Activated B cell treated with CpG ODN at 0.5 μM for 24 hours (primary cell): Measurements from ENCODE around the gene CTU2. TPM values are rescaled to one million over a fixed set of nuclear protein-coding genes. Genes with fewer than 3 reads are reported as not detected.

Source experiments
- ATAC-seq: fragments of 200-7000 bp; cut with Tn5 transposase; one replicate; pipeline ENCODE4 v1.10.0; 2021; ENCODE audit warnings: low read depth, mild to moderate bottlenecking, moderate library complexity
- CTCF ChIA-PET: fragments of 350-600 bp; sonication (Branson Sonifier 250); formaldehyde crosslinking; loops from one replicate; lab custom pipeline; 2021; ENCODE audit warnings: antibody characterized with exemption; lab: Charles Lee
- POLR2A ChIA-PET: fragments of 350-600 bp; sonication (Branson Sonifier 250); formaldehyde crosslinking; loops from one replicate; lab custom pipeline; 2021; ENCODE audit warnings: antibody characterized with exemption; lab: Charles Lee
- DNase-seq: peaks from one replicate; pipeline ENCODE4 v3.0.0; 2022
- H3K27ac Mint-ChIP-seq: one replicate; pipeline ENCODE4 v1.8.0; 2020; ENCODE audit warnings: mixed read lengths
- H3K27me3 Mint-ChIP-seq: one replicate; pipeline ENCODE4 v1.8.0; 2021; ENCODE audit warnings: mixed read lengths
- H3K36me3 Mint-ChIP-seq: one replicate; pipeline ENCODE4 v1.8.0; 2021; ENCODE audit warnings: low read depth, mixed read lengths
- H3K4me1 Mint-ChIP-seq: one replicate; pipeline ENCODE4 v1.8.0; 2021; ENCODE audit warnings: mixed read lengths
- H3K4me3 Mint-ChIP-seq: one replicate; pipeline ENCODE4 v1.8.0; 2020; ENCODE audit warnings: mild to moderate bottlenecking, mixed read lengths
- H3K9me3 Mint-ChIP-seq: one replicate; pipeline ENCODE4 v1.8.0; 2020; ENCODE audit warnings: mixed read lengths
- CTCF ChIP-seq: fragments of 200-600 bp; IDR thresholded peaks from one replicate; pipeline ENCODE4 v1.8.0; 2022; ENCODE audit warnings: antibody characterized with exemption, mild to moderate bottlenecking
- intact Hi-C: fragments of 100-400 bp; cut with micrococcal nuclease; formaldehyde crosslinking; loops from one replicate; pipeline ENCODE4 v1.15.1; 2024
- total RNA-seq: library from RNA; stranded (reverse); gene quantifications from 2 replicates; pipeline ENCODE4 v1.2.3, GENCODE V29; 2022

CTU2 gene
- total RNA-seq, 1 donor from 2014 or later, result 36.7 TPM

GRCh38 chr16:88761830-88762229 is 55.5 kb downstream of the CTU2 start:
- ATAC-seq, result no peak
- CTCF ChIA-PET, result no interaction called here

DNA sequence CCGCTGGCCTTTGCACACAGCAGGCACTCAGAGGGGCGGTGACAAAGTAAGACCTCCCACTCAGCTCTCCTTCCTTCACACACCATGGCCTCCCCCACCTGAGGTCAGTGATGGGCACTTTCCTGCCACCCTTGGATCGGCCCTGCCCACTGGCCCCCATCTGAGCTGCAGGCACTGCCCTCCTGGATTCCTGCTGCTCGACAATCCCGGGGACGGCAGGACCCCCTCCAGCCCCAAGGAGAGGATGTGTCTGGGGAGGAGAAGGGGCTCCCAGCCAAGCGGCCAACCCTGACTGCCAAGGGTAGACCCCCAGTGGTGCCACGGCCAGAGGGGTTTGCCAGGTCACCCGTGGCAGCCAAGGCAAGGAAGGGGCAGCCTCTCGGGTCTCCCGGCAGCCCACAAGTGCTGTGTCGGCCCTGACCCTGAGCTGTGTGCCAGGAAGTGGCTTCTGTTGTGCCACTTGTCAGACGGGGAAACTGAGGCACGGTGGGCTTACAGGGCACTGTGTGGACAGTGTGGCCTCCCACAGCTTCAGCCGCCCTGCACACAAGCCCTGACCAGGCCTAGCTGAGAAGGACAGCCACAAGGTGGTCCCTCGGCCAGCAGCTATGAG is 56.1 kb downstream of the CTU2 start:
- intact Hi-C loops, result no loop called here
- no peak for TF ChIP-seq CTCF

More at GRCh38 chr16:88761830-88762229, 55.5 kb downstream of the CTU2 start:
- no peak for TF ChIP-seq CTCF
- no peak overlapping the region for H3K4me3 Mint-ChIP-seq
- H3K4me1 Mint-ChIP-seq, result peaks cover 31% of the 10 kb centered on the region
- H3K9me3 Mint-ChIP-seq, result no peaks in the 10 kb centered on the region
- H3K27ac Mint-ChIP-seq, result no peak overlapping the region
- peaks cover 10% of the 10 kb centered on the region for H3K36me3 Mint-ChIP-seq
- POLR2A ChIA-PET, result interaction anchor here (0.5 to 0.6 kb wide), 2 partner anchors 150 to 420 kb away, joined by 3 read pairs; no protein-coding TSS in a partner anchor
- DNase-seq, result no peak
- intact Hi-C loops, result no loop called here
- no peaks in the 10 kb centered on the region for H3K27me3 Mint-ChIP-seq

GRCh38 chr16:88762941-88763340 is 56.6 kb downstream of the CTU2 start:
- POLR2A ChIA-PET, result no interaction called here

More for the DNA sequence above, 56.1 kb downstream of the CTU2 start:
- peaks cover 10% of the 10 kb centered on the region for H3K36me3 Mint-ChIP-seq
- H3K4me3 Mint-ChIP-seq, result no peak overlapping the region
- CTCF ChIA-PET, result interaction anchor here (1.1 kb wide), 1 partner anchor 13 kb away, joined by 3 read pairs; no protein-coding TSS in a partner anchor
- no peaks in the 10 kb centered on the region for H3K9me3 Mint-ChIP-seq
- H3K4me1 Mint-ChIP-seq, result peaks cover 36% of the 10 kb centered on the region
- H3K27me3 Mint-ChIP-seq, result no peaks in the 10 kb centered on the region
- no peak overlapping the region for H3K27ac Mint-ChIP-seq
- DNase-seq (no peak), ATAC-seq (no peak)
- POLR2A ChIA-PET, result interaction anchor here (0.5 to 0.6 kb wide), 2 partner anchors 149 to 419 kb away, joined by 3 read pairs; no protein-coding TSS in a partner anchor

DNA sequence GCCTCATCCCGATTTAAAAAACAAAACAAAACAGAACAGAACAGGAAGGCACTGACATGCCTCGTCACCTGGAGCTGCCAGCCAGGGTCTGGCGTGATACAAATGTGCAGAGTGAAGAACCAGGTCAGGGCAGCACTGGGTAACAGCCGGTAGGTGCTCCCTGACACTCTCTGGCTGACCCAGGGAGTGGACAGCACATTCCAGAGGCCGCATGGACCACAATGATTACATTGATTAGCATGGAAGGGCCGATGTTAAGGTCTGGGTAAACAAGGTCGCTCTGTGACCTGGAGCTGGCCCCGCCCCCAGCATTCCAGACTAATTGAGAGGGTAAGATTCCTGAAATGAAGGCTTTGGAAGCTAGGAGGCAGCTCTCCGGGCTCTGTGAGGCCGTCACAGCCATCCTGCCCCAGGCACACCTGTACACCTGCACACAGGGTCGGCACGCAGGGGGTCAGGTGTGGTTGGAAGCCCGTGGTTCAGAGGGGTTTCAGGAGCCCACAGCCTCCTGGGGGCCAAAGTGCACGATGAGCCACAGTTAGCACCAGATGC is 57.3 kb downstream of the CTU2 start:
- POLR2A ChIA-PET, result no interaction called here
- Mint-ChIP-seq H3K4me3 (no peak overlapping the region), H3K27ac (no peak overlapping the region), H3K9me3 (no peaks in the 10 kb centered on the region), H3K4me1 (peaks cover 39% of the 10 kb centered on the region), H3K36me3 (peaks cover 8% of the 10 kb centered on the region), H3K27me3 (no peaks in the 10 kb centered on the region)
- CTCF ChIA-PET, result interaction anchor here (1.1 to 1.6 kb wide), 2 partner anchors 15 to 26 kb away, joined by 3 to 7 read pairs; no protein-coding TSS in a partner anchor
- no peak for TF ChIP-seq CTCF
- DNase-seq, result no peak
- intact Hi-C loops, result no loop called here
- no peak for ATAC-seq

More at GRCh38 chr16:88762941-88763340, 56.6 kb downstream of the CTU2 start:
- intact Hi-C loops, result no loop called here
- Mint-ChIP-seq H3K27ac (no peak overlapping the region), H3K4me1 (peaks cover 42% of the 10 kb centered on the region), H3K4me3 (no peak overlapping the region), H3K9me3 (no peaks in the 10 kb centered on the region), H3K27me3 (no peaks in the 10 kb centered on the region), H3K36me3 (peaks cover 10% of the 10 kb centered on the region)
- CTCF ChIA-PET, result interaction anchor here (1.1 to 1.6 kb wide), 2 partner anchors 14 to 25 kb away, joined by 3 to 7 read pairs; no protein-coding TSS in a partner anchor
- no peak for ATAC-seq
- DNase-seq, result no peak
- TF ChIP-seq CTCF, result no peak

DNA sequence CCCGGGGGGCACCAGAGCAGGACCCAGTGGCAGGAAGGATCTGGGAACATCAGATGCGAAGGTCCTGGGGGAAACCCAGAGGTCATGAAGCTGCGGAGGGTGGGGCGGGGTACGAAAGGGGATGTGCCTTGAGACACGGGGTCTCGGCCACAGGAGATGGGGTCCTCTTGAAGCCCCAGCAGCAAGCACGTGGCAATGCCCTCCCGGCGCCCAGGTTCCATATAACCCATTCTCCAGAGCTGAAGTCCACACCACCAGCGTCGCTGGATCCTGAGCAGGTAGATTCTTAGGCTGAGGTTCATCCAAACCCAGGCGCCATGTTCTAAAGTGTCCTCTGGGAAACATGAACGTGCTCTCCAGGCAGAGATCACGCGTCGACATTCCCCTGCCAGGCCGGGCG is 57.8 kb downstream of the CTU2 start:
- ATAC-seq (no peak), DNase-seq (no peak)
- no peak for TF ChIP-seq CTCF
- ChIA-PET POLR2A (no interaction called here), CTCF (interaction anchor here (1.6 kb wide), 1 partner anchor 27 kb away, joined by 7 read pairs; no protein-coding TSS in a partner anchor)
- Mint-ChIP-seq H3K4me3 (no peak overlapping the region), H3K4me1 (peaks cover 38% of the 10 kb centered on the region), H3K27me3 (no peaks in the 10 kb centered on the region), H3K9me3 (no peaks in the 10 kb centered on the region), H3K36me3 (peaks cover 5% of the 10 kb centered on the region), H3K27ac (no peak overlapping the region)
- intact Hi-C loops, result no loop called here
